OCI-LY7 (cell line): Measurements from ENCODE around the gene C12orf76. TPM values are rescaled to one million over a fixed set of nuclear protein-coding genes. Genes with fewer than 3 reads are reported as not detected.
"Not testable (repeated sequence)": the region's sequence is repeated elsewhere in the genome, so short reads cannot be mapped to it uniquely, and the experiment has no call there.

Experiments
- BruUV-seq: library from RNA; stranded (reverse); fragments of 400-500 nt; replicated peaks from 2 replicates; lab custom pipeline; 2021; lab: Mats Ljungman, UMichigan
- CTCF ChIA-PET: fragments of 300-600 bp; sonication (Branson Sonifier 250); formaldehyde crosslinking; loops from one replicate; lab custom pipeline; 2022; ENCODE audit warnings: antibody characterized with exemption; ENCODE audit not compliant: unreplicated experiment; lab: Charles Lee
- POLR2A ChIA-PET: fragments of 300-600 bp; sonication (Branson Sonifier 250); formaldehyde crosslinking; loops from one replicate; lab custom pipeline; 2022; ENCODE audit warnings: antibody characterized with exemption; lab: Charles Lee
- DNase-seq: peaks from one replicate; pipeline ENCODE4 v3.0.0-alpha.2; 2015; ENCODE audit warnings: low spot score
- H2AFZ ChIP-seq: fragments of 200-600 bp; sonication (generic), shearing (Covaris generic); 2 replicates; pipeline ENCODE4 v1.6.1; 2014; ENCODE audit warnings: mild to moderate bottlenecking, antibody characterized with exemption, low read length, moderate library complexity
- H3K27ac ChIP-seq: fragments of 200-600 bp; sonication (generic); 2 replicates; pipeline ENCODE4 v1.5.1; 2014; ENCODE audit warnings: mixed run types, low read depth, mild to moderate bottlenecking, moderate library complexity, low read length, inconsistent platforms; ENCODE audit not compliant: poor library complexity, severe bottlenecking
- H3K36me3 ChIP-seq: fragments of 200-600 bp; sonication (generic); 2 replicates; pipeline ENCODE4 v1.6.1; 2014; ENCODE audit warnings: mild to moderate bottlenecking, antibody characterized with exemption, low read length, moderate library complexity, mixed read lengths; ENCODE audit not compliant: insufficient read depth
- H3K4me1 ChIP-seq: fragments of 200-600 bp; sonication (generic); 2 replicates; pipeline ENCODE4 v1.5.1; 2014; ENCODE audit warnings: mild to moderate bottlenecking, low read length; ENCODE audit not compliant: insufficient read depth, poor library complexity, severe bottlenecking
- H3K4me2 ChIP-seq: fragments of 200-600 bp; sonication (generic); 2 replicates; pipeline ENCODE4 v1.6.1; 2014; ENCODE audit warnings: mild to moderate bottlenecking, low read length
- H3K4me3 ChIP-seq: fragments of 200-600 bp; sonication (generic); 2 replicates; pipeline ENCODE4 v1.5.1; 2014; ENCODE audit warnings: mild to moderate bottlenecking, low read depth, low read length; ENCODE audit not compliant: poor library complexity, severe bottlenecking
- H3K79me2 ChIP-seq: fragments of 200-600 bp; sonication (generic); 2 replicates; pipeline ENCODE4 v1.6.1; 2016; ENCODE audit warnings: low read depth, mild to moderate bottlenecking, low read length, moderate library complexity, mixed read lengths; ENCODE audit not compliant: insufficient read depth
- H3K9me2 ChIP-seq: fragments of 200-600 bp; sonication (generic); 2 replicates; pipeline ENCODE4 v1.6.1; 2016; ENCODE audit warnings: mild to moderate bottlenecking, low read length, mixed read lengths; ENCODE audit not compliant: insufficient read depth
- H3K9me3 ChIP-seq: fragments of 200-600 bp; sonication (generic); 2 replicates; pipeline ENCODE4 v1.6.1; 2014; ENCODE audit warnings: mild to moderate bottlenecking, mixed run types, low read length, mixed read lengths
- H4K20me1 ChIP-seq: fragments of 200-600 bp; sonication (generic); 2 replicates; pipeline ENCODE4 v1.6.1; 2014; ENCODE audit warnings: mild to moderate bottlenecking, antibody characterized with exemption, low read length, moderate library complexity, mixed read lengths; ENCODE audit not compliant: insufficient read depth
- CTCF ChIP-seq: fragments of 200-600 bp; sonication (generic); conservative IDR thresholded peaks from 2 replicates; pipeline ENCODE4 v1.5.1; 2014; ENCODE audit warnings: mild to moderate bottlenecking, antibody characterized with exemption, low read length, moderate library complexity, mixed read lengths
- EZH2phosphoT487 ChIP-seq: fragments of 200-600 bp; sonication (generic); IDR thresholded peaks from 2 replicates; pipeline ENCODE4 v1.6.1; 2018; ENCODE audit warnings: low read depth, borderline replicate concordance, mild to moderate bottlenecking, mixed run types, antibody characterized with exemption, low read length, moderate library complexity, mixed read lengths
- intact Hi-C: fragments of 100-400 bp; cut with micrococcal nuclease; formaldehyde crosslinking; loops from one replicate; pipeline ENCODE4 v1.10.0; 2022; ENCODE audit not compliant: unreplicated experiment
- total RNA-seq, 2 experiments: library from RNA; depleted of rRNA in 1 of 2; stranded (reverse); fragments of >200 nt in 1 of 2; shearing (Covaris generic) in 1 of 2; gene quantifications; 2 replicates each; pipeline ENCODE4 v1.2.3, GENCODE V29; 2014 to 2022

Gene C12orf76
- total RNA-seq, 2 experiments from 2014 or later: 24.4 to 36.6 TPM

GRCh38 chr12:110059651-110060000, 11.3 kb upstream of the C12orf76 start:
- no peak for DNase-seq
- CTCF ChIA-PET: no interaction called here
- Histone ChIP-seq H4K20me1 (no peaks in the 10 kb centered on the region), H3K4me1 (no peaks in the 10 kb centered on the region), H3K36me3 (no peaks in the 10 kb centered on the region), H3K4me2 (no peak overlapping the region), H3K27ac (no peak overlapping the region), H3K9me3 (no peaks in the 10 kb centered on the region), H3K4me3 (no peak overlapping the region), H3K79me2 (no peaks in the 10 kb centered on the region), H2AFZ (no peak overlapping the region), H3K9me2 (no peaks in the 10 kb centered on the region)
- no TSS peak for BruUV-seq
- TF ChIP-seq EZH2phosphoT487: no peak
- TF ChIP-seq CTCF: no peak
- intact Hi-C loops: no loop called here
- POLR2A ChIA-PET: interaction anchor here (0.9 to 2.0 kb wide), 2 partner anchors 9 to 12 kb away, joined by 3 to 6 read pairs; no protein-coding TSS in a partner anchor

GRCh38 chr12:110058875-110059615, 10.7 kb upstream of the C12orf76 start:
- BruUV-seq: no TSS peak
- no peak overlapping the region for H3K27ac ChIP-seq
- intact Hi-C loops: no loop called here
- no peaks in the 10 kb centered on the region for H3K9me2 ChIP-seq
- no peak overlapping the region for H3K4me2 ChIP-seq
- H4K20me1 ChIP-seq: no peaks in the 10 kb centered on the region
- H3K36me3 ChIP-seq: no peaks in the 10 kb centered on the region
- no peak for DNase-seq
- H3K4me3 ChIP-seq: no peak overlapping the region
- H3K4me1 ChIP-seq: no peaks in the 10 kb centered on the region
- H3K79me2 ChIP-seq: no peaks in the 10 kb centered on the region
- no peaks in the 10 kb centered on the region for H3K9me3 ChIP-seq
- ChIA-PET POLR2A (interaction anchor here (0.8 to 2.0 kb wide), 2 partner anchors 9 to 11 kb away, joined by 3 to 6 read pairs; no protein-coding TSS in a partner anchor), CTCF (no interaction called here)
- no peak overlapping the region for H2AFZ ChIP-seq
- no peak for TF ChIP-seq CTCF
- TF ChIP-seq EZH2phosphoT487: no peak

- H2AFZ ChIP-seq, H3K4me3 ChIP-seq, BruUV-seq, H3K9me2 ChIP-seq, H3K27ac ChIP-seq, H3K79me2 ChIP-seq, H3K9me3 ChIP-seq, H4K20me1 ChIP-seq, intact Hi-C loops, H3K4me1 ChIP-seq, CTCF ChIA-PET, H3K4me2 ChIP-seq, DNase-seq, H3K36me3 ChIP-seq: not testable (repeated sequence)
- POLR2A ChIA-PET: interaction anchor here (0.9 kb wide), 1 partner anchor 10 kb away, joined by 3 read pairs; no protein-coding TSS in a partner anchor
Measured at GRCh38 chr12:110056643-110057042, 8.3 kb upstream of the C12orf76 start.

- H3K36me3 ChIP-seq, BruUV-seq, H4K20me1 ChIP-seq, H3K79me2 ChIP-seq, intact Hi-C loops, DNase-seq, H3K4me3 ChIP-seq, H3K27ac ChIP-seq, H3K4me2 ChIP-seq, CTCF ChIA-PET, H2AFZ ChIP-seq, H3K9me3 ChIP-seq, H3K9me2 ChIP-seq: not testable (repeated sequence)
- H3K4me1 ChIP-seq: peaks cover 11% of the 10 kb centered on the region
- POLR2A ChIA-PET: interaction anchor here (0.9 kb wide), 1 partner anchor 11 kb away, joined by 3 read pairs; no protein-coding TSS in a partner anchor
Measured at GRCh38 chr12:110055375-110056352, 7.3 kb upstream of the C12orf76 start.
